ENCODE results near the gene BCL7B. TPM values are rescaled to one million over a fixed set of nuclear protein-coding genes. Genes with fewer than 3 reads are reported as not detected.
"Not testable (repeated sequence)": the region's sequence is repeated elsewhere in the genome, so short reads cannot be mapped to it uniquely, and the experiment has no call there.

BCL7B gene
- total and polyA plus RNA-seq, 2 donors (not counting 3 experiments of a cell fraction or from before 2014, with no cell fraction given) = 61.2 to 68.3 TPM

GRCh38 chr7:73555411-73555982 is 2.0 kb downstream of the BCL7B start:
- Histone ChIP-seq H3K9me1 (replicated peaks; ENCODE audit: control insufficient read depth, extremely low read depth, insufficient read depth, low read length) (no peaks in the 10 kb centered on the region), H3K9me3 (replicated peaks; ENCODE audit: control insufficient read depth, insufficient read depth, low read length) (no peaks in the 10 kb centered on the region), H3K27me3 (ENCODE audit: control insufficient read depth in 2 of 2, insufficient read depth in 2 of 2, low read length in 2 of 2) (no peaks in the 10 kb centered on the region), H3K9ac (replicated peaks; ENCODE audit: extremely low read depth, insufficient read depth, low read length) (peak overlapping the region; percentile 100), H3K36me3 (ENCODE audit: control insufficient read depth in 2 of 2, extremely low read depth in 1 of 2, insufficient read depth in 2 of 2, low read length in 2 of 2) (peaks cover 2 to 4% of the 10 kb centered on the region in 2 experiments), H3K4me2 (ENCODE audit: insufficient read depth, low read length) (peak overlapping the region; percentile 88), H3K79me2 (ENCODE audit: control insufficient read depth, insufficient read depth, low read length) (peaks cover 52% of the 10 kb centered on the region), H2AFZ (ENCODE audit: low read depth, low read length) (no peak overlapping the region), H3K4me3 (replicated peaks in 1 of 3; ENCODE audit: insufficient read depth in 1 of 3, low read depth in 1 of 3, low read length in 3 of 3) (peak overlapping the region in 2 of 3 experiments; percentile 82 to 90), H4K20me1 (replicated peaks; ENCODE audit: control insufficient read depth, extremely low read depth, insufficient read depth, low read length) (peaks cover 2% of the 10 kb centered on the region), H3K27ac (ENCODE audit: insufficient read depth, low read depth, low read length) (no peak overlapping the region), H3K4me1 (ENCODE audit: control insufficient read depth, extremely low read depth, insufficient read depth, low read length) (peaks cover 18% of the 10 kb centered on the region)
- BruUV-seq (replicated peaks) = no TSS peak
- DNase-seq (ENCODE audit: low read depth, low spot score) (peak; percentile 17), FAIRE-seq (peak; percentile 57)
- ChIA-PET POLR2A (no interaction called here), CTCF (no interaction called here)
- no peak for TF ChIP-seq EZH2 (IDR thresholded peaks at IDR 0.05; ENCODE audit: borderline replicate concordance, low read depth, low read length, severe bottlenecking)
- no peak for TF ChIP-seq POLR2AphosphoS5 (IDR thresholded peaks at IDR 0.05; ENCODE audit: insufficient read depth, low read depth, low read length)
- dilution Hi-C loops (cut with MboI; ENCODE audit: extremely low pct_ligation_motif_present, low sequenced_read_pairs) (no loop called here), intact Hi-C loops (cut with micrococcal nuclease) (no loop called here)

GRCh38 chr7:73550093-73550492 is 7.4 kb downstream of the BCL7B start:
- H3K27ac ChIP-seq (ENCODE audit: insufficient read depth, low read depth, low read length); H3K9me3 ChIP-seq (replicated peaks; ENCODE audit: control insufficient read depth, insufficient read depth, low read length); dilution Hi-C loops (cut with MboI; ENCODE audit: extremely low pct_ligation_motif_present, low sequenced_read_pairs); POLR2A ChIA-PET; CTCF ChIA-PET; H3K27me3 ChIP-seq (ENCODE audit: control insufficient read depth in 2 of 2, insufficient read depth in 2 of 2, low read length in 2 of 2); H3K36me3 ChIP-seq (ENCODE audit: control insufficient read depth in 2 of 2, extremely low read depth in 1 of 2, insufficient read depth in 2 of 2, low read length in 2 of 2); intact Hi-C loops (cut with micrococcal nuclease); BruUV-seq (replicated peaks); FAIRE-seq; H3K4me2 ChIP-seq (ENCODE audit: insufficient read depth, low read length); DNase-seq (ENCODE audit: low read depth, low spot score); H2AFZ ChIP-seq (ENCODE audit: low read depth, low read length); H3K4me3 ChIP-seq (replicated peaks in 1 of 3; ENCODE audit: insufficient read depth in 1 of 3, low read depth in 1 of 3, low read length in 3 of 3); H3K9me1 ChIP-seq (replicated peaks; ENCODE audit: control insufficient read depth, extremely low read depth, insufficient read depth, low read length); H3K4me1 ChIP-seq (ENCODE audit: control insufficient read depth, extremely low read depth, insufficient read depth, low read length); H4K20me1 ChIP-seq (replicated peaks; ENCODE audit: control insufficient read depth, extremely low read depth, insufficient read depth, low read length); H3K9ac ChIP-seq (replicated peaks; ENCODE audit: extremely low read depth, insufficient read depth, low read length): not testable (repeated sequence)
- peaks cover 75% of the 10 kb centered on the region for H3K79me2 ChIP-seq (ENCODE audit: control insufficient read depth, insufficient read depth, low read length)

All from endothelial cell of umbilical vein (primary cell).